Parathyroid adenoma (tissue), 2 donors: ENCODE data around the gene MS4A14.

Source experiments
- H2AFZ ChIP-seq: fragments of 300-600 bp; sonication (generic); one replicate; pipeline ENCODE4 v1.7.0; 2017; ENCODE audit warnings: antibody characterized with exemption, mild to moderate bottlenecking
- H3K27ac ChIP-seq: fragments of 300-600 bp; sonication (generic); one replicate; pipeline ENCODE4 v1.7.0; 2017
- H3K27me3 ChIP-seq: fragments of 300-600 bp; sonication (generic); one replicate; pipeline ENCODE4 v1.7.0; 2017; ENCODE audit warnings: low read length; ENCODE audit not compliant: control insufficient read depth, insufficient read depth
- H3K36me3 ChIP-seq: fragments of 300-600 bp; sonication (generic); one replicate; pipeline ENCODE4 v1.7.0; 2017; ENCODE audit warnings: low read length; ENCODE audit not compliant: control insufficient read depth, insufficient read depth
- H3K4me1 ChIP-seq: fragments of 300-600 bp; sonication (generic); one replicate; pipeline ENCODE4 v1.7.0; 2017; ENCODE audit warnings: control low read depth
- H3K4me2 ChIP-seq: fragments of 300-600 bp; sonication (generic); one replicate; pipeline ENCODE4 v1.7.0; 2017; ENCODE audit warnings: low read length
- H3K4me3 ChIP-seq: fragments of 300-600 bp; sonication (generic); one replicate; pipeline ENCODE4 v1.7.0; 2017; ENCODE audit warnings: low read depth, low read length
- H3K79me2 ChIP-seq: fragments of 300-600 bp; sonication (generic); one replicate; pipeline ENCODE4 v1.7.0; 2017; ENCODE audit warnings: control low read depth
- H3K9ac ChIP-seq: fragments of 300-600 bp; sonication (generic); one replicate; pipeline ENCODE4 v1.7.0; 2017; ENCODE audit warnings: mild to moderate bottlenecking
- H3K9me3 ChIP-seq: fragments of 300-600 bp; sonication (generic); one replicate; pipeline ENCODE4 v1.7.0; 2017; ENCODE audit warnings: low read length; ENCODE audit not compliant: control insufficient read depth
- CTCF ChIP-seq: fragments of 300-600 bp; sonication (generic); IDR thresholded peaks from one replicate; pipeline ENCODE4 v1.7.0; 2017; ENCODE audit warnings: antibody characterized with exemption, mild to moderate bottlenecking
- donor health status: primary hyperparathyroidism.

The MS4A14 gene

GRCh38 chr11:60454212-60454611 lies 58.0 kb downstream of the MS4A14 start:
- no peak for TF ChIP-seq CTCF
- no peaks in the 10 kb centered on the region for H3K79me2 ChIP-seq
- no peaks in the 10 kb centered on the region for H3K36me3 ChIP-seq
- no peak overlapping the region for H3K27ac ChIP-seq
- H3K4me2 ChIP-seq: no peak overlapping the region
- H3K9ac ChIP-seq: no peak overlapping the region
- H3K27me3 ChIP-seq: no peaks in the 10 kb centered on the region
- no peaks in the 10 kb centered on the region for H3K4me1 ChIP-seq
- H3K9me3 ChIP-seq: no peaks in the 10 kb centered on the region
- no peak overlapping the region for H3K4me3 ChIP-seq
- H2AFZ ChIP-seq: no peak overlapping the region

GRCh38 chr11:60455531-60456042 lies 59.3 kb downstream of the MS4A14 start, which contains the start of gene MS4A1:
Gene MS4A1, plus strand, starts transcription at chr11:60455847. Its CDS starts 6,528 bp downstream, at chr11:60462375.
- Histone ChIP-seq H3K9me3 (no peaks in the 10 kb centered on the region), H3K4me3 (no peak within 1 kb of the TSS), H3K27ac (no peak within 1 kb of the TSS), H3K79me2 (no peaks in the 10 kb centered on the region), H2AFZ (no peak within 1 kb of the TSS), H3K9ac (no peak within 1 kb of the TSS), H3K4me1 (no peaks in the 10 kb centered on the region), H3K4me2 (no peak within 1 kb of the TSS), H3K27me3 (no peaks in the 10 kb centered on the region), H3K36me3 (no peaks in the 10 kb centered on the region)
- TF ChIP-seq CTCF: no peak

- Histone ChIP-seq H2AFZ (no peak overlapping the region), H3K79me2 (no peaks in the 10 kb centered on the region), H3K9me3 (no peaks in the 10 kb centered on the region), H3K4me2 (no peak overlapping the region), H3K36me3 (no peaks in the 10 kb centered on the region), H3K4me3 (no peak overlapping the region), H3K9ac (no peak overlapping the region), H3K27ac (no peak overlapping the region), H3K27me3 (no peaks in the 10 kb centered on the region), H3K4me1 (no peaks in the 10 kb centered on the region)
- TF ChIP-seq CTCF: no peak
Observed at GRCh38 chr11:60457576-60457975, 61.3 kb downstream of the MS4A14 start.

GRCh38 chr11:60459345-60459744 lies 63.1 kb downstream of the MS4A14 start:
- no peak overlapping the region for H3K4me3 ChIP-seq
- no peaks in the 10 kb centered on the region for H3K36me3 ChIP-seq
- no peak for TF ChIP-seq CTCF
- no peak overlapping the region for H3K9ac ChIP-seq
- no peak overlapping the region for H3K27ac ChIP-seq
- H3K79me2 ChIP-seq: no peaks in the 10 kb centered on the region
- H3K27me3 ChIP-seq: no peaks in the 10 kb centered on the region
- no peaks in the 10 kb centered on the region for H3K9me3 ChIP-seq
- H2AFZ ChIP-seq: no peak overlapping the region
- H3K4me1 ChIP-seq: no peaks in the 10 kb centered on the region
- no peak overlapping the region for H3K4me2 ChIP-seq
